A549 treated with RU486 at 1 μM for 4 hours (cell line): ENCODE data around the gene MBD3L2. TPM values are rescaled to one million over a fixed set of nuclear protein-coding genes. Genes with fewer than 3 reads are reported as not detected.

Experiments
- total RNA-seq: library from RNA; stranded (reverse); fragments of 200-300 nt; extraction: Qiagen RNA extraction; gene quantifications from 5 replicates; pipeline ENCODE4 v1.2.3, GENCODE V29; 2022; ENCODE audit warnings: low read depth

MBD3L2 gene
- total RNA-seq = not detected in 5 replicates

DNA sequence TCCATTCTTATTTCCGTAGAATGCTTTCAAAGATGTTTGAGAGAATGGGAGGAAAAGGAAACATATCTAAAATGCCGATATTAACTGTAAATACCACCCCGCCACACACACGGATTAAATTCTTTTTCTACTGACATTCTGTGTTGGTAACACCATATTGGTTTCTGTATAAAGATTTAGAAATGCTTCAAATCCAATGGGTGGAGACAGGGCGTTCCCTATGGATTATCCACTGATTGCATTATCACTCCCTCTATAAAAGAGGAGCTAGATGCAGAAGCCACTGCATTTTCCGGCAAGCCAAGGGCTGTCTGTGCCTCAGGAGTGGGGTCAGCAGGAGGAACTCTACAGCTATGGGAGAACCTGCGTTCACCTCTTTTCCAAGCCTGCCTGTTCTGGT is at the start of gene MBD3L2:
MBD3L2 (plus strand) TSS at position 301 of the 400 bp plus-strand sequence; CDS start at position 354, 53 bp downstream.

DNA sequence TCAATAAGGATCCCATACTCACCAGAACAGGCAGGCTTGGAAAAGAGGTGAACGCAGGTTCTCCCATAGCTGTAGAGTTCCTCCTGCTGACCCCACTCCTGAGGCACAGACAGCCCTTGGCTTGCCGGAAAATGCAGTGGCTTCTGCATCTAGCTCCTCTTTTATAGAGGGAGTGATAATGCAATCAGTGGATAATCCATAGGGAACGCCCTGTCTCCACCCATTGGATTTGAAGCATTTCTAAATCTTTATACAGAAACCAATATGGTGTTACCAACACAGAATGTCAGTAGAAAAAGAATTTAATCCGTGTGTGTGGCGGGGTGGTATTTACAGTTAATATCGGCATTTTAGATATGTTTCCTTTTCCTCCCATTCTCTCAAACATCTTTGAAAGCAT is 27.8 kb upstream of the MBD3L2 start, which contains the start of gene MBD3L2B:
MBD3L2B (minus strand) TSS at position 101 of the 400 bp plus-strand sequence; CDS start at position 67, 34 bp downstream.

DNA sequence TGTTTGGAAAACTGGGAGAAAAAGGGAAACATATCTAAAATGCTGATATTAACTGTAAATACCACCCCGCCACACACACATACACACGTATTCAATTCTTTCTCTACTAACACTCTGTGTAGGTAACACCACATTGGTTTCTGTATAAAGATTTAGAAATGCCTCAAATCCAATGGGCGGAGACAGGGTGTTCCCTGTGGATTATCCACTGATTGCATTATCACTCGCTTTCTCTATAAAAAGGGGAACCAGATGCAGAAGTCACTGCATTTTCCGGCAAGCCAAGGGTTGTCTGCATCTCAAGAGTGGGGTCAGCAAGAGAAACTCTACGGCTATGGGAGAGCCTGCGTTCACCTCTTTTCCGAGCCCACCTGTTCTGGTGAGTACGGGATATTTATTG is 18.8 kb upstream of the MBD3L2 start, which contains the start of gene MBD3L5:
MBD3L5 (plus strand) TSS at position 301 of the 400 bp plus-strand sequence; CDS start at position 335, 34 bp downstream.

DNA sequence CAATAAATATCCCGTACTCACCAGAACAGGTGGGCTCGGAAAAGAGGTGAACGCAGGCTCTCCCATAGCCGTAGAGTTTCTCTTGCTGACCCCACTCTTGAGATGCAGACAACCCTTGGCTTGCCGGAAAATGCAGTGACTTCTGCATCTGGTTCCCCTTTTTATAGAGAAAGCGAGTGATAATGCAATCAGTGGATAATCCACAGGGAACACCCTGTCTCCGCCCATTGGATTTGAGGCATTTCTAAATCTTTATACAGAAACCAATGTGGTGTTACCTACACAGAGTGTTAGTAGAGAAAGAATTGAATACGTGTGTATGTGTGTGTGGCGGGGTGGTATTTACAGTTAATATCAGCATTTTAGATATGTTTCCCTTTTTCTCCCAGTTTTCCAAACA is 9.0 kb upstream of the MBD3L2 start, which contains the start of gene MBD3L4:
MBD3L4 (minus strand) TSS at position 101 of the 400 bp plus-strand sequence; CDS start at position 66, 35 bp downstream.

DNA sequence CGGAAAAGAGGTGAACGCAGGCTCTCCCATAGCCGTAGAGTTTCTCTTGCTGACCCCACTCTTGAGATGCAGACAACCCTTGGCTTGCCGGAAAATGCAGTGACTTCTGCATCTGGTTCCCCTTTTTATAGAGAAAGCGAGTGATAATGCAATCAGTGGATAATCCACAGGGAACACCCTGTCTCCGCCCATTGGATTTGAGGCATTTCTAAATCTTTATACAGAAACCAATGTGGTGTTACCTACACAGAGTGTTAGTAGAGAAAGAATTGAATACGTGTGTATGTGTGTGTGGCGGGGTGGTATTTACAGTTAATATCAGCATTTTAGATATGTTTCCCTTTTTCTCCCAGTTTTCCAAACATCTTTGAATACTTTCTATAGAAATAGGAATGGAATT is 9.5 kb downstream of the MBD3L2 start, which contains the start of gene MBD3L3:
MBD3L3 (minus strand) TSS at position 101 of the 400 bp plus-strand sequence; CDS start at position 30, 71 bp downstream.

DNA sequence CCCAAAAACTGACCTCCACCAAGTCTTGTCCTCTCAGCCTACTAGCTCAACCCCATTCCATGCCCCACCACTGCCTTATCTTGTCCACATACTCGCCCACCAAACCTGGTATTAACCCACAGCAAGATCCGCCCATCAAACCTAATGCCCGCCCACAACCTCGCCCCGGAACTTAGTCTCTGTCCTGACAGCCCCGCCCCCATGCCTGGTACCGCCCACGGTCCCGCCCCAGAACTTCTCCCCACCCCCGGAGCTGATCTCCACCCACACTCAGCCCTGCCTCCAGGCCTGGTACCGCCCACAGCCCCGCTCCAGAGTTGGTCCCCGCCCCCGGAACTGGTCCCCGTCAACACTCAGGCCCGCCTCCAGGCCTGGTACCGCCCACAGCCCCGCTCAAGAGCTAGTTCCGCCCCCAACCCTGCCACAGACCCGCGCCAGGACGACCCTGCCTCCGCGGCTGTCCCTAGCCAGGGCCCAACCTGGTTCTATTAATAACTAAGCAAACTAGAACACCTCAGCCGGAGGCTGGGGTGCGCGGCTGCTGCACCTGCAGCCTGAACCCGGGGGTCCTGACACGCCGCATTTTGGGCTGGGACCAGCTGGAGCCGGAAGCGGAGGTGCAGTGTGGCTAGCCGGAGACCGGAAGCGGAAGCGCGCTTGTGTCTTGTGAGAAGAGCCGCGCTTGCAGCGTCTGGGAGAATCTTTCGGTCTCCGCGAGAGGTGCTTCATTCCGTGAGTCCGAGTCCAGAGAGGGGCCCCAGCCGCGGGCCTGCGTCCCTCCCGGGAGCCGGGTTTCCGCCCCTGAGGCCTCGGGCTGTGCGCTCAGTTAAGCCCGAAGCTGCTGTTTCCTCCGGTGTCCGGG is 20.2 kb downstream of the MBD3L2 start, which contains the start of gene ZNF557:
ZNF557 (plus strand) TSS at position 662 of the 862 bp plus-strand sequence. CDS start 5,372 bp downstream, outside the sequence.

Other genes starting within 250 kb of the MBD3L2 start
- 4.3 to 6.9 TPM (median 5.2 TPM) in 5 replicates for gene ADGRE1, start 161.7 kb upstream of the MBD3L2 start, total RNA-seq
- 0.14 TPM in 1 of 5 replicates, not detected in the others for gene MBD3L2B, start 27.9 kb upstream of the MBD3L2 start, total RNA-seq
- not detected in 5 replicates for gene MBD3L5, start 18.7 kb upstream of the MBD3L2 start, total RNA-seq
- gene MBD3L4, start 9.1 kb upstream of the MBD3L2 start, total RNA-seq = not detected in 5 replicates
- not detected in 5 replicates for gene MBD3L3, start 9.4 kb downstream of the MBD3L2 start, total RNA-seq
- 2.5 to 2.9 TPM (median 2.7 TPM) in 5 replicates for gene ZNF557, start 20.4 kb downstream of the MBD3L2 start, total RNA-seq
- 1.4 to 2.6 TPM (median 2.3 TPM) in 5 replicates for gene INSR, start 245.1 kb downstream of the MBD3L2 start, total RNA-seq